Lower leg skin (tissue), 3 donors: ENCODE measurements around the gene U2AF1.
"Not testable (repeated sequence)": the region's sequence is repeated elsewhere in the genome, so short reads cannot be mapped to it uniquely, and the experiment has no call there.

ENCODE experiments used
- POLR2A ChIP-seq, 2 donors: fragments of 450-650 bp; IDR thresholded peaks; one replicate each; pipeline ENCODE4 v1.6.1; 2016 to 2017; ENCODE audit warnings: antibody characterized with exemption in 2 of 2, mild to moderate bottlenecking in 1 of 2, moderate library complexity in 1 of 2
- TF ChIP-seq, protein P1 (sequence below), 3 donors: fragments of 450-650 bp; IDR thresholded peaks; one replicate each; pipeline ENCODE4 v1.5.1; 2016; ENCODE audit warnings: antibody characterized with exemption in 3 of 3, mild to moderate bottlenecking in 3 of 3, moderate library complexity in 2 of 3

GRCh38 chr21:43091979-43092614 lies 15.3 kb downstream of the U2AF1 start:
- TF ChIP-seq, protein P1, sequence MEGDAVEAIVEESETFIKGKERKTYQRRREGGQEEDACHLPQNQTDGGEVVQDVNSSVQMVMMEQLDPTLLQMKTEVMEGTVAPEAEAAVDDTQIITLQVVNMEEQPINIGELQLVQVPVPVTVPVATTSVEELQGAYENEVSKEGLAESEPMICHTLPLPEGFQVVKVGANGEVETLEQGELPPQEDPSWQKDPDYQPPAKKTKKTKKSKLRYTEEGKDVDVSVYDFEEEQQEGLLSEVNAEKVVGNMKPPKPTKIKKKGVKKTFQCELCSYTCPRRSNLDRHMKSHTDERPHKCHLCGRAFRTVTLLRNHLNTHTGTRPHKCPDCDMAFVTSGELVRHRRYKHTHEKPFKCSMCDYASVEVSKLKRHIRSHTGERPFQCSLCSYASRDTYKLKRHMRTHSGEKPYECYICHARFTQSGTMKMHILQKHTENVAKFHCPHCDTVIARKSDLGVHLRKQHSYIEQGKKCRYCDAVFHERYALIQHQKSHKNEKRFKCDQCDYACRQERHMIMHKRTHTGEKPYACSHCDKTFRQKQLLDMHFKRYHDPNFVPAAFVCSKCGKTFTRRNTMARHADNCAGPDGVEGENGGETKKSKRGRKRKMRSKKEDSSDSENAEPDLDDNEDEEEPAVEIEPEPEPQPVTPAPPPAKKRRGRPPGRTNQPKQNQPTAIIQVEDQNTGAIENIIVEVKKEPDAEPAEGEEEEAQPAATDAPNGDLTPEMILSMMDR (IDR thresholded peaks at IDR 0.05): not testable (repeated sequence)
- not testable (repeated sequence) for TF ChIP-seq POLR2A (IDR thresholded peaks at IDR 0.05)
